Uterus (tissue), 2 donors: ENCODE measurements around the gene CPSF3.

Experiments
- CTCF ChIP-seq, 4 experiments: fragments of 200-600 bp in 2 of 4; fragments of 450-650 bp in 2 of 4; sonication (generic) in 2 of 4; IDR thresholded peaks; one replicate each; pipeline ENCODE4 v1.5.1; 2016 to 2019; ENCODE audit warnings: antibody characterized with exemption in 4 of 4, mild to moderate bottlenecking in 2 of 4, moderate library complexity in 1 of 4
- POLR2A ChIP-seq, 2 donors: fragments of 450-650 bp; IDR thresholded peaks; one replicate each; pipeline ENCODE4 v1.6.1; 2016; ENCODE audit warnings: antibody characterized with exemption in 2 of 2, mild to moderate bottlenecking in 1 of 2, moderate library complexity in 1 of 2

- TF ChIP-seq CTCF (IDR thresholded peaks at IDR 0.05) (no peak), POLR2A (IDR thresholded peaks at IDR 0.05) (no peak)
Measured at GRCh38 chr2:9518780-9519179, 95.3 kb downstream of the CPSF3 start.
